MCF 10A (cell line): ENCODE data around the gene TCIRG1. TPM values are rescaled to one million over a fixed set of nuclear protein-coding genes. Genes with fewer than 3 reads are reported as not detected.

Source experiments
- BruUV-seq: library from RNA; stranded (reverse); fragments of 400-500 nt; replicated peaks from 2 replicates; lab custom pipeline; 2021; lab: Mats Ljungman, UMichigan
- CTCF ChIA-PET: fragments of 300-600 bp; sonication (Branson Sonifier 250); formaldehyde crosslinking; extraction: SDS; loops from one replicate; lab custom pipeline; 2021; ENCODE audit warnings: antibody characterized with exemption, inconsistent platforms; lab: Yijun Ruan, JAX
- POLR2A ChIA-PET: fragments of 300-600, 350-650 bp; sonication (Branson Sonifier 250); formaldehyde crosslinking; extraction: SDS; loops from one replicate; lab custom pipeline; 2020; ENCODE audit warnings: antibody characterized with exemption, inconsistent platforms; lab: Yijun Ruan, JAX
- DNase-seq: peaks from one replicate; pipeline ENCODE4 v3.0.0-alpha.2; 2018; ENCODE audit not compliant: unreplicated experiment
- H3K27ac Mint-ChIP-seq: one replicate; pipeline ENCODE4 v1.8.0; 2022; ENCODE audit warnings: mild to moderate bottlenecking, low read depth, mixed read lengths; ENCODE audit not compliant: unreplicated experiment
- H3K27me3 Mint-ChIP-seq: one replicate; pipeline ENCODE4 v1.8.0; 2022; ENCODE audit warnings: mixed read lengths; ENCODE audit not compliant: insufficient read depth, unreplicated experiment
- H3K36me3 Mint-ChIP-seq: one replicate; pipeline ENCODE4 v1.8.0; 2022; ENCODE audit warnings: mild to moderate bottlenecking, moderate library complexity, mixed read lengths; ENCODE audit not compliant: insufficient read depth, unreplicated experiment
- H3K4me1 Mint-ChIP-seq: one replicate; pipeline ENCODE4 v1.8.0; 2022; ENCODE audit warnings: mixed read lengths; ENCODE audit not compliant: insufficient read depth, unreplicated experiment
- H3K4me3 Mint-ChIP-seq: one replicate; pipeline ENCODE4 v1.8.0; 2022; ENCODE audit warnings: mild to moderate bottlenecking, moderate library complexity, mixed read lengths; ENCODE audit not compliant: unreplicated experiment
- H3K9me3 Mint-ChIP-seq: one replicate; pipeline ENCODE4 v1.8.0; 2022; ENCODE audit warnings: mixed read lengths; ENCODE audit not compliant: unreplicated experiment
- CTCF ChIP-seq: fragments of 200-600 bp; IDR thresholded peaks from one replicate; pipeline ENCODE4 v1.8.0; 2022; ENCODE audit warnings: antibody characterized with exemption, mild to moderate bottlenecking; ENCODE audit not compliant: unreplicated experiment
- intact Hi-C: fragments of 100-400 bp; cut with micrococcal nuclease; formaldehyde crosslinking; loops from 2 replicates; pipeline ENCODE4 v1.14.1; 2022
- total RNA-seq: library from RNA; stranded (reverse); gene quantifications from 2 replicates; pipeline ENCODE4 v1.2.3, GENCODE V29; 2022

Gene TCIRG1
- total RNA-seq, 1 experiment from 2014 or later: 12.3 TPM

GRCh38 chr11:68080860-68081259 is 42.0 kb downstream of the TCIRG1 start:
- no peaks in the 10 kb centered on the region for H3K36me3 Mint-ChIP-seq
- no peak for DNase-seq
- no peaks in the 10 kb centered on the region for H3K27me3 Mint-ChIP-seq
- no peak for TF ChIP-seq CTCF
- no peak overlapping the region for H3K27ac Mint-ChIP-seq
- no TSS peak for BruUV-seq
- no peak overlapping the region for H3K4me3 Mint-ChIP-seq
- intact Hi-C loops: no loop called here
- ChIA-PET CTCF (no interaction called here), POLR2A (interaction anchor here (0.9 kb wide), 1 partner anchor 9 kb away, joined by 3 read pairs; no protein-coding TSS in a partner anchor)
- peaks cover 5% of the 10 kb centered on the region for H3K4me1 Mint-ChIP-seq
- no peaks in the 10 kb centered on the region for H3K9me3 Mint-ChIP-seq

GRCh38 chr11:68081691-68082090 is 42.9 kb downstream of the TCIRG1 start:
- ChIA-PET POLR2A (interaction anchor here (0.9 to 1.5 kb wide), 2 partner anchors 10 to 70 kb away, joined by 3 to 4 read pairs; no protein-coding TSS in a partner anchor), CTCF (no interaction called here)
- peaks cover 5% of the 10 kb centered on the region for H3K4me1 Mint-ChIP-seq
- no peaks in the 10 kb centered on the region for H3K27me3 Mint-ChIP-seq
- DNase-seq: no peak
- H3K36me3 Mint-ChIP-seq: no peaks in the 10 kb centered on the region
- H3K4me3 Mint-ChIP-seq: no peak overlapping the region
- intact Hi-C loops: no loop called here
- H3K27ac Mint-ChIP-seq: no peak overlapping the region
- TF ChIP-seq CTCF: no peak
- no peaks in the 10 kb centered on the region for H3K9me3 Mint-ChIP-seq
- no TSS peak for BruUV-seq

DNA sequence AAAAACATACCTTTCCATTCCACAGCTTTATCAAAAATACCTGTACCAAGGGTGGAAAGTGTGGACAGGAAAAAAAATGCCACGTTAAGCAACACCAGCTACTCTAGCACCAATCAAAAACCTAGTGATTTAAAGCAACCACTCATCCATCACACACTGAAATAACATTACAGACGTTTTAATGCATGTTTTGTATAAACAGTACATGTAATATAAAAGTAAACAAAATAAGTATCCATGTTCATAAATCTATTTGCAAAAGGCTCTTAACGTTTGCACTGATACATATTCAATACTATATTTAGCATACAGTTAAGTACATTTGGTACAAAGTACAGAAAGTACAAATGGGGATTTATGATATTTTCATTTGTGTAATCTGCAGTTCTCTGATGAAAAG is 43.7 kb downstream of the TCIRG1 start:
- no peaks in the 10 kb centered on the region for H3K27me3 Mint-ChIP-seq
- no peak overlapping the region for H3K27ac Mint-ChIP-seq
- no peak for TF ChIP-seq CTCF
- H3K4me3 Mint-ChIP-seq: no peak overlapping the region
- H3K36me3 Mint-ChIP-seq: no peaks in the 10 kb centered on the region
- intact Hi-C loops: no loop called here
- ChIA-PET POLR2A (interaction anchor here (1.0 to 1.5 kb wide), 2 partner anchors 9 to 69 kb away, joined by 4 to 5 read pairs; no protein-coding TSS in a partner anchor), CTCF (no interaction called here)
- BruUV-seq: no TSS peak
- peaks cover 5% of the 10 kb centered on the region for H3K4me1 Mint-ChIP-seq
- DNase-seq: no peak
- H3K9me3 Mint-ChIP-seq: no peaks in the 10 kb centered on the region

- no peak overlapping the region for H3K4me3 Mint-ChIP-seq
- peaks cover 5% of the 10 kb centered on the region for H3K4me1 Mint-ChIP-seq
- H3K27me3 Mint-ChIP-seq: no peaks in the 10 kb centered on the region
- intact Hi-C loops: no loop called here
- no peak for TF ChIP-seq CTCF
- H3K9me3 Mint-ChIP-seq: no peaks in the 10 kb centered on the region
- CTCF ChIA-PET: interaction anchor here (1.3 kb wide), 1 partner anchor 13 kb away, joined by 4 read pairs; no protein-coding TSS in a partner anchor
- no peak overlapping the region for H3K27ac Mint-ChIP-seq
- no TSS peak for BruUV-seq
- no peaks in the 10 kb centered on the region for H3K36me3 Mint-ChIP-seq
- POLR2A ChIA-PET: no interaction called here
- DNase-seq: no peak
Measured at GRCh38 chr11:68083517-68083916, 44.7 kb downstream of the TCIRG1 start.
